ENCODE results near the gene CADPS2. TPM values are rescaled to one million over a fixed set of nuclear protein-coding genes. Genes with fewer than 3 reads are reported as not detected.

CADPS2 gene
- total RNA-seq, 1 donor from 2014 or later = 4.4 TPM

- no peak for DNase-seq (ENCODE audit: low read depth)
- H3K4me3 ChIP-seq (ENCODE audit: low read depth, low read length) = no peak overlapping the region
- TF ChIP-seq CTCF (conservative IDR thresholded peaks at IDR 0.05; ENCODE audit: low read depth, low read length) = no peak
Observed at GRCh38 chr7:122746948-122747347, 139.3 kb downstream of the CADPS2 start.

GRCh38 chr7:122743211-122743610 lies 143.0 kb downstream of the CADPS2 start:
- no peak overlapping the region for H3K4me3 ChIP-seq (ENCODE audit: low read depth, low read length)
- DNase-seq (ENCODE audit: low read depth) = no peak
- no peak for TF ChIP-seq CTCF (conservative IDR thresholded peaks at IDR 0.05; ENCODE audit: low read depth, low read length)

- DNase-seq (ENCODE audit: low read depth) = no peak
- no peak for TF ChIP-seq CTCF (conservative IDR thresholded peaks at IDR 0.05; ENCODE audit: low read depth, low read length)
- H3K4me3 ChIP-seq (ENCODE audit: low read depth, low read length) = no peak overlapping the region
Observed at GRCh38 chr7:122738947-122739346, 147.3 kb downstream of the CADPS2 start.

GRCh38 chr7:122736183-122736582 lies 150.1 kb downstream of the CADPS2 start:
- no peak overlapping the region for H3K4me3 ChIP-seq (ENCODE audit: low read depth, low read length)
- no peak for DNase-seq (ENCODE audit: low read depth)
- no peak for TF ChIP-seq CTCF (conservative IDR thresholded peaks at IDR 0.05; ENCODE audit: low read depth, low read length)

GRCh38 chr7:122727759-122728158 lies 158.5 kb downstream of the CADPS2 start:
- no peak for DNase-seq (ENCODE audit: low read depth)
- no peak for TF ChIP-seq CTCF (conservative IDR thresholded peaks at IDR 0.05; ENCODE audit: low read depth, low read length)
- no peak overlapping the region for H3K4me3 ChIP-seq (ENCODE audit: low read depth, low read length)

GRCh38 chr7:122727354-122727753 lies 158.9 kb downstream of the CADPS2 start:
- no peak for DNase-seq (ENCODE audit: low read depth)
- no peak overlapping the region for H3K4me3 ChIP-seq (ENCODE audit: low read depth, low read length)
- TF ChIP-seq CTCF (conservative IDR thresholded peaks at IDR 0.05; ENCODE audit: low read depth, low read length) = no peak

GRCh38 chr7:122726881-122727280 lies 159.4 kb downstream of the CADPS2 start:
- DNase-seq (ENCODE audit: low read depth) = no peak
- H3K4me3 ChIP-seq (ENCODE audit: low read depth, low read length) = no peak overlapping the region
- TF ChIP-seq CTCF (conservative IDR thresholded peaks at IDR 0.05; ENCODE audit: low read depth, low read length) = no peak

Data from epithelial cell of proximal tubule (primary cell).